Ovary (tissue), 3 donors: Measurements from ENCODE around the gene ELOA.

ENCODE experiments used
- POLR2A ChIP-seq: fragments of 450-650 bp; IDR thresholded peaks from one replicate; pipeline ENCODE4 v1.6.1; 2017; ENCODE audit warnings: antibody characterized with exemption, mild to moderate bottlenecking, moderate library complexity
- TF ChIP-seq, protein P1 (sequence below), 3 donors: fragments of 450-650 bp in 2 of 3; fragments of 200-600 bp in 1 of 3; IDR thresholded peaks; one replicate each; pipeline versions ENCODE4 v1.5.1 to v1.8.0; 2016 to 2022; ENCODE audit warnings: antibody characterized with exemption in 3 of 3, mild to moderate bottlenecking in 1 of 3
- donor health status: DM: no; HTN: no; CAD: no.

DNA sequence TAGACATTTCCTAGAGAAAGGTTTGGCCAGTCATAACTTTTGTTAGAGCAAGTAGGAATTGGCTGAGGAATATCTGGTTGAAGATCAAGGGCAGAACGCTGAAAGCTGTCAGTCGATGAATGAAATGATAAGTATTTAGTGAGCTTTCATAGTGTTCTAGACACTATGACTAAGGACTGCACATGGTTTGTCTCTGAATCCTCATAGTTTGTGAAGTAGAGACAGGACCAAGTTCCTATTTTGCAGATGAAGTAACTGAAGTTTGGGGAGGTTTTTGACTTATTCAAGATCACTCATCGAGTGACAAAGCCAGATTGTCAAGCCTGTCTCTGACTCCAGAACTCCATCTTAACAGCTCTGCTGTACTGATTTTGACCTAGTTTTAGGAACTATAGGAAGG is 4.7 kb downstream of the ELOA start:
- TF ChIP-seq, protein P1, sequence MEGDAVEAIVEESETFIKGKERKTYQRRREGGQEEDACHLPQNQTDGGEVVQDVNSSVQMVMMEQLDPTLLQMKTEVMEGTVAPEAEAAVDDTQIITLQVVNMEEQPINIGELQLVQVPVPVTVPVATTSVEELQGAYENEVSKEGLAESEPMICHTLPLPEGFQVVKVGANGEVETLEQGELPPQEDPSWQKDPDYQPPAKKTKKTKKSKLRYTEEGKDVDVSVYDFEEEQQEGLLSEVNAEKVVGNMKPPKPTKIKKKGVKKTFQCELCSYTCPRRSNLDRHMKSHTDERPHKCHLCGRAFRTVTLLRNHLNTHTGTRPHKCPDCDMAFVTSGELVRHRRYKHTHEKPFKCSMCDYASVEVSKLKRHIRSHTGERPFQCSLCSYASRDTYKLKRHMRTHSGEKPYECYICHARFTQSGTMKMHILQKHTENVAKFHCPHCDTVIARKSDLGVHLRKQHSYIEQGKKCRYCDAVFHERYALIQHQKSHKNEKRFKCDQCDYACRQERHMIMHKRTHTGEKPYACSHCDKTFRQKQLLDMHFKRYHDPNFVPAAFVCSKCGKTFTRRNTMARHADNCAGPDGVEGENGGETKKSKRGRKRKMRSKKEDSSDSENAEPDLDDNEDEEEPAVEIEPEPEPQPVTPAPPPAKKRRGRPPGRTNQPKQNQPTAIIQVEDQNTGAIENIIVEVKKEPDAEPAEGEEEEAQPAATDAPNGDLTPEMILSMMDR (IDR thresholded peaks at IDR 0.05) = no peak
- TF ChIP-seq POLR2A = no peak
